ENCODE data around the gene RPL36A. TPM values are rescaled to one million over a fixed set of nuclear protein-coding genes. Genes with fewer than 3 reads are reported as not detected.
A peak's percentile ranks its signal among the peaks of the same experiment; 100 is the strongest.

The RPL36A gene
- total and polyA plus RNA-seq, 2 of the 13 experiments (the other 11 are each of a cell fraction or from before 2014, with no cell fraction given): 1,152 to 1,716 TPM

DNA sequence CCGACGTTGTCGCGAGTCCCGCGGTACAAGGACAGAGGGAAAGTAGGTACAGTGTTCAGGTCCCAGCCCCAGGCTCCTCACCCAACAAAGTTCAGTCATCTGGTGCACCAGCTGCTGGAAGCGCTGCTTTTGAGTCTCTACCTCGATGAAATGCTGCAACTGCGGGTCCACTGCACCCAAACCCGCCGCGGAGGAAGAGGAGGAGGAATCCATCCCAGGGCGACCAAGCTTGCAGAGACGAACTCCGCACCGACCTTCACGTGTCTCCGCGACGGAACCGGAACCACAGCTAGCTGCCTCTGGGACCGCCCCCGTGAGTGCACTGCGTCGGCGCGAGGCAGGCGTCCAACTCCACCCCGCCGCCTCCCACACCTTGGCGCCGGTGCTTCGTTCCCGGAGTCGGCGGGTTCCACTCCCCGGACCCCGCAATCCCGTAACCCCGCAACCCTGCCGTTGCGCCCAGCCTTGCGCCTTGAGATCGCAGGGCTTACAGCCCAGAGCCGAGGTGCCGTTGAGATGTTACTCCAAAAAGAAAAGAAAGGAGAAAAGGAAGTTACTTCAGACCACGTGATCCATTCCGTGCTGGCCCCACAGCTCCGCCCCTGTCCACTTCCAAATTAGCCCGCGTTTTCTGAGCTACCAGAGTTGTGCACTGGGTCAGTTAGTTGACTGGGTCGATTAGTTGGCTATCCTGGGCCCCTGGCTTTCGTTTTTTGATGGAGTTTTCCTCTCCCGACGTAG is 42.2 kb upstream of the RPL36A start, which contains the start of gene TIMM8A (continued):
- TF ChIP-seq, protein P1, sequence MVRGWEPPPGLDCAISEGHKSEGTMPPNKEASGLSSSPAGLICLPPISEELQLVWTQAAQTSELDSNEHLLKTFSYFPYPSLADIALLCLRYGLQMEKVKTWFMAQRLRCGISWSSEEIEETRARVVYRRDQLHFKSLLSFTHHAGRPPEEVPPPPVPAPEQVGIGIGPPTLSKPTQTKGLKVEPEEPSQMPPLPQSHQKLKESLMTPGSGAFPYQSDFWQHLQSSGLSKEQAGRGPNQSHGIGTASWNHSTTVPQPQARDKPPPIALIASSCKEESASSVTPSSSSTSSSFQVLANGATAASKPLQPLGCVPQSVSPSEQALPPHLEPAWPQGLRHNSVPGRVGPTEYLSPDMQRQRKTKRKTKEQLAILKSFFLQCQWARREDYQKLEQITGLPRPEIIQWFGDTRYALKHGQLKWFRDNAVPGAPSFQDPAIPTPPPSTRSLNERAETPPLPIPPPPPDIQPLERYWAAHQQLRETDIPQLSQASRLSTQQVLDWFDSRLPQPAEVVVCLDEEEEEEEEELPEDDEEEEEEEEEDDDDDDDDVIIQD (CRISPR knock-in tag; IDR thresholded peaks at IDR 0.05; ENCODE audit: low read depth): no peak
- 0 out of 2 replicates have a peak, but pooled peaks have one; percentile 12 for TF ChIP-seq ZNF501 (CRISPR knock-in tag; IDR thresholded peaks at IDR 0.05)
- TF ChIP-seq MXI1 (IDR thresholded peaks at IDR 0.05; ENCODE audit: borderline replicate concordance, low read depth, low read length): peak; percentile 88; the same call in 1 of the 3 replicates
- TF ChIP-seq HNRNPUL1 (IDR thresholded peaks at IDR 0.05; ENCODE audit: low read depth, low read length): no peak
- no peak for TF ChIP-seq ZNF10 (CRISPR knock-in tag; IDR thresholded peaks at IDR 0.05; ENCODE audit: borderline replicate concordance, low read depth)
- TF ChIP-seq ZMYM2 (CRISPR knock-in tag; IDR thresholded peaks at IDR 0.05): no peak
- TF ChIP-seq NFKBIZ (CRISPR knock-in tag; IDR thresholded peaks at IDR 0.05): no peak
- no peak for TF ChIP-seq ZNF589 (CRISPR knock-in tag; conservative IDR thresholded peaks at IDR 0.05)
- TF ChIP-seq, protein P2, sequence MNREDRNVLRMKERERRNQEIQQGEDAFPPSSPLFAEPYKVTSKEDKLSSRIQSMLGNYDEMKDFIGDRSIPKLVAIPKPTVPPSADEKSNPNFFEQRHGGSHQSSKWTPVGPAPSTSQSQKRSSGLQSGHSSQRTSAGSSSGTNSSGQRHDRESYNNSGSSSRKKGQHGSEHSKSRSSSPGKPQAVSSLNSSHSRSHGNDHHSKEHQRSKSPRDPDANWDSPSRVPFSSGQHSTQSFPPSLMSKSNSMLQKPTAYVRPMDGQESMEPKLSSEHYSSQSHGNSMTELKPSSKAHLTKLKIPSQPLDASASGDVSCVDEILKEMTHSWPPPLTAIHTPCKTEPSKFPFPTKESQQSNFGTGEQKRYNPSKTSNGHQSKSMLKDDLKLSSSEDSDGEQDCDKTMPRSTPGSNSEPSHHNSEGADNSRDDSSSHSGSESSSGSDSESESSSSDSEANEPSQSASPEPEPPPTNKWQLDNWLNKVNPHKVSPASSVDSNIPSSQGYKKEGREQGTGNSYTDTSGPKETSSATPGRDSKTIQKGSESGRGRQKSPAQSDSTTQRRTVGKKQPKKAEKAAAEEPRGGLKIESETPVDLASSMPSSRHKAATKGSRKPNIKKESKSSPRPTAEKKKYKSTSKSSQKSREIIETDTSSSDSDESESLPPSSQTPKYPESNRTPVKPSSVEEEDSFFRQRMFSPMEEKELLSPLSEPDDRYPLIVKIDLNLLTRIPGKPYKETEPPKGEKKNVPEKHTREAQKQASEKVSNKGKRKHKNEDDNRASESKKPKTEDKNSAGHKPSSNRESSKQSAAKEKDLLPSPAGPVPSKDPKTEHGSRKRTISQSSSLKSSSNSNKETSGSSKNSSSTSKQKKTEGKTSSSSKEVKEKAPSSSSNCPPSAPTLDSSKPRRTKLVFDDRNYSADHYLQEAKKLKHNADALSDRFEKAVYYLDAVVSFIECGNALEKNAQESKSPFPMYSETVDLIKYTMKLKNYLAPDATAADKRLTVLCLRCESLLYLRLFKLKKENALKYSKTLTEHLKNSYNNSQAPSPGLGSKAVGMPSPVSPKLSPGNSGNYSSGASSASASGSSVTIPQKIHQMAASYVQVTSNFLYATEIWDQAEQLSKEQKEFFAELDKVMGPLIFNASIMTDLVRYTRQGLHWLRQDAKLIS (CRISPR knock-in tag; IDR thresholded peaks at IDR 0.05): no peak
- no peak for TF ChIP-seq EP300 (IDR thresholded peaks at IDR 0.05; ENCODE audit: low read depth in 2 of 2, low read length in 2 of 2)
- no peak for TF ChIP-seq EP300 (CRISPR knock-in tag; IDR thresholded peaks at IDR 0.05; ENCODE audit: borderline replicate concordance)
- no peak for TF ChIP-seq ZNF546 (CRISPR knock-in tag; conservative IDR thresholded peaks at IDR 0.05)
- no peak for TF ChIP-seq ZNF644 (CRISPR knock-in tag; IDR thresholded peaks at IDR 0.05; ENCODE audit: low read depth)
- no peak; the same call in 1 of the 2 replicates for TF ChIP-seq NCOR1 (IDR thresholded peaks at IDR 0.05; ENCODE audit: borderline replicate concordance, low read length)
- TF ChIP-seq NAIF1 (CRISPR knock-in tag; IDR thresholded peaks at IDR 0.05; ENCODE audit: borderline replicate concordance): no peak
- TF ChIP-seq KDM4B (CRISPR knock-in tag; IDR thresholded peaks at IDR 0.05): no peak
- TF ChIP-seq ZNF607 (CRISPR knock-in tag; IDR thresholded peaks at IDR 0.05; ENCODE audit: borderline replicate concordance): no peak
- TF ChIP-seq, protein P3, sequence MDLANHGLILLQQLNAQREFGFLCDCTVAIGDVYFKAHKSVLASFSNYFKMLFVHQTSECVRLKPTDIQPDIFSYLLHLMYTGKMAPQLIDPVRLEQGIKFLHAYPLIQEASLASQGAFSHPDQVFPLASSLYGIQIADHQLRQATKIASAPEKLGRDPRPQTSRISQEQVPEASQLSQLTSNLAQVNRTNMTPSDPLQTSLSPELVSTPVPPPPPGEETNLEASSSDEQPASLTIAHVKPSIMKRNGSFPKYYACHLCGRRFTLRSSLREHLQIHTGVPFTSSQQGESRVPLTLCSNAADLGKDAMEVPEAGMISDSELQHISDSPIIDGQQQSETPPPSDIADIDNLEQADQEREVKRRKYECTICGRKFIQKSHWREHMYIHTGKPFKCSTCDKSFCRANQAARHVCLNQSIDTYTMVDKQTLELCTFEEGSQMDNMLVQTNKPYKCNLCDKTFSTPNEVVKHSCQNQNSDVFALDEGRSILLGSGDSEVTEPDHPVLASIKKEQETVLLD (CRISPR knock-in tag; IDR thresholded peaks at IDR 0.05; ENCODE audit: low read depth): no peak
- 0 out of 2 replicates have a peak, but pooled peaks have one; percentile 38 for TF ChIP-seq CBFB (CRISPR knock-in tag; IDR thresholded peaks at IDR 0.05)
- TF ChIP-seq, protein P4, sequence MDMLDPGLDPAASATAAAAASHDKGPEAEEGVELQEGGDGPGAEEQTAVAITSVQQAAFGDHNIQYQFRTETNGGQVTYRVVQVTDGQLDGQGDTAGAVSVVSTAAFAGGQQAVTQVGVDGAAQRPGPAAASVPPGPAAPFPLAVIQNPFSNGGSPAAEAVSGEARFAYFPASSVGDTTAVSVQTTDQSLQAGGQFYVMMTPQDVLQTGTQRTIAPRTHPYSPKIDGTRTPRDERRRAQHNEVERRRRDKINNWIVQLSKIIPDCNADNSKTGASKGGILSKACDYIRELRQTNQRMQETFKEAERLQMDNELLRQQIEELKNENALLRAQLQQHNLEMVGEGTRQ (IDR thresholded peaks at IDR 0.05; ENCODE audit: low read depth, low read length): peak; percentile 74
- TF ChIP-seq, protein P4 (CRISPR knock-in tag; IDR thresholded peaks at IDR 0.05; ENCODE audit: borderline replicate concordance): peak; percentile 86; the same call in 1 of the 2 replicates
